Measurements from ENCODE around the gene CACNA1D. TPM values are rescaled to one million over a fixed set of nuclear protein-coding genes. Genes with fewer than 3 reads are reported as not detected.

CACNA1D gene
- total and polyA plus RNA-seq, 7 experiments from 2014 or later, result 0.61 to 2.0 (median 0.70) TPM; not detected in 4

GRCh38 chr3:53821631-53822121 lies 327.3 kb downstream of the CACNA1D start:
- H3K36me3 Mint-ChIP-seq, result no peaks in the 10 kb centered on the region
- Histone ChIP-seq H3K4me1 (ENCODE audit: control insufficient read depth in 2 of 2, insufficient read depth in 2 of 2, low read length in 2 of 2) (no peaks in the 10 kb centered on the region), H3K4me3 (ENCODE audit: low read length) (no peak overlapping the region), H3K27me3 (ENCODE audit: control insufficient read depth in 2 of 2, insufficient read depth in 2 of 2, low read length in 2 of 2) (no peaks in the 10 kb centered on the region), H3K36me3 (ENCODE audit: control insufficient read depth in 2 of 3, insufficient read depth in 3 of 3, low read length in 3 of 3) (no peaks in the 10 kb centered on the region), H3K9me3 (ENCODE audit: control insufficient read depth in 2 of 3, low read length in 3 of 3) (no peaks in the 10 kb centered on the region), H3K27ac (ENCODE audit: low read depth, low read length) (no peak overlapping the region)
- peaks cover 0 to 32% (median 8%) of the 10 kb centered on the region in 5 donors for H3K27me3 Mint-ChIP-seq
- no peak overlapping the region for H3K4me3 Mint-ChIP-seq
- no peak overlapping the region for H3K27ac Mint-ChIP-seq
- ATAC-seq (no peak), DNase-seq (no peak)
- intact Hi-C loops (cut with micrococcal nuclease), result no loop called here
- H3K9me3 Mint-ChIP-seq, result peaks cover 0 to 5% (median 0%) of the 10 kb centered on the region in 11 donors
- CTCF ChIA-PET, result no interaction called here
- H3K4me1 Mint-ChIP-seq, result peaks cover 0 to 6% (median 4%) of the 10 kb centered on the region in 7 donors
- POLR2A ChIA-PET, result no interaction called here

GRCh38 chr3:53822331-53822741 lies 327.9 kb downstream of the CACNA1D start:
- CTCF ChIA-PET, result no interaction called here
- Mint-ChIP-seq H3K27me3 (peaks cover 0 to 32% (median 8%) of the 10 kb centered on the region in 5 donors), H3K4me1 (peaks cover 0 to 6% (median 4%) of the 10 kb centered on the region in 7 donors), H3K9me3 (peaks cover 0 to 5% (median 0%) of the 10 kb centered on the region in 11 donors), H3K4me3 (no peak overlapping the region), H3K27ac (no peak overlapping the region), H3K36me3 (no peaks in the 10 kb centered on the region)
- ATAC-seq, result no peak
- POLR2A ChIA-PET, result no interaction called here
- H3K9me3 ChIP-seq (ENCODE audit: control insufficient read depth in 2 of 3, low read length in 3 of 3), result no peaks in the 10 kb centered on the region
- H3K27ac ChIP-seq (ENCODE audit: low read depth, low read length), result no peak overlapping the region
- H3K4me1 ChIP-seq (ENCODE audit: control insufficient read depth in 2 of 2, insufficient read depth in 2 of 2, low read length in 2 of 2), result no peaks in the 10 kb centered on the region
- DNase-seq, result no peak
- intact Hi-C loops (cut with micrococcal nuclease), result no loop called here
- H3K27me3 ChIP-seq (ENCODE audit: control insufficient read depth in 2 of 2, insufficient read depth in 2 of 2, low read length in 2 of 2), result no peaks in the 10 kb centered on the region
- no peaks in the 10 kb centered on the region for H3K36me3 ChIP-seq (ENCODE audit: control insufficient read depth in 2 of 3, insufficient read depth in 3 of 3, low read length in 3 of 3)
- H3K4me3 ChIP-seq (ENCODE audit: low read length), result no peak overlapping the region

GRCh38 chr3:53823026-53823955 lies 328.9 kb downstream of the CACNA1D start:
- Mint-ChIP-seq H3K36me3 (no peaks in the 10 kb centered on the region), H3K4me3 (no peak overlapping the region), H3K4me1 (no peaks in the 10 kb centered on the region), H3K9me3 (peaks cover 0 to 5% (median 0%) of the 10 kb centered on the region in 11 donors), H3K27ac (no peak overlapping the region), H3K27me3 (peaks cover 0 to 25% (median 4%) of the 10 kb centered on the region in 5 donors)
- DNase-seq (no peak), ATAC-seq (no peak)
- H3K27ac ChIP-seq (ENCODE audit: low read depth, low read length), result no peak overlapping the region
- H3K4me1 ChIP-seq (ENCODE audit: control insufficient read depth in 2 of 2, insufficient read depth in 2 of 2, low read length in 2 of 2), result no peaks in the 10 kb centered on the region
- no peaks in the 10 kb centered on the region for H3K36me3 ChIP-seq (ENCODE audit: control insufficient read depth in 2 of 3, insufficient read depth in 3 of 3, low read length in 3 of 3)
- ChIA-PET POLR2A (no interaction called here), CTCF (no interaction called here)
- no peaks in the 10 kb centered on the region for H3K27me3 ChIP-seq (ENCODE audit: control insufficient read depth in 2 of 2, insufficient read depth in 2 of 2, low read length in 2 of 2)
- H3K4me3 ChIP-seq (ENCODE audit: low read length), result no peak overlapping the region
- intact Hi-C loops (cut with micrococcal nuclease), result no loop called here
- no peaks in the 10 kb centered on the region for H3K9me3 ChIP-seq (ENCODE audit: control insufficient read depth in 2 of 3, low read length in 3 of 3)

- intact Hi-C loops (cut with micrococcal nuclease), result no loop called here
- Mint-ChIP-seq H3K27ac (no peak overlapping the region), H3K27me3 (peaks cover 0 to 20% (median 8%) of the 10 kb centered on the region in 5 donors), H3K36me3 (no peaks in the 10 kb centered on the region), H3K4me1 (no peaks in the 10 kb centered on the region), H3K9me3 (peaks cover 0 to 5% (median 0%) of the 10 kb centered on the region in 11 donors), H3K4me3 (no peak overlapping the region)
- Histone ChIP-seq H3K9me3 (ENCODE audit: control insufficient read depth in 2 of 3, low read length in 3 of 3) (no peaks in the 10 kb centered on the region), H3K36me3 (ENCODE audit: control insufficient read depth in 2 of 3, insufficient read depth in 3 of 3, low read length in 3 of 3) (no peaks in the 10 kb centered on the region), H3K27me3 (ENCODE audit: control insufficient read depth in 2 of 2, insufficient read depth in 2 of 2, low read length in 2 of 2) (no peaks in the 10 kb centered on the region), H3K27ac (ENCODE audit: low read depth, low read length) (no peak overlapping the region), H3K4me1 (ENCODE audit: control insufficient read depth in 2 of 2, insufficient read depth in 2 of 2, low read length in 2 of 2) (no peaks in the 10 kb centered on the region), H3K4me3 (ENCODE audit: low read length) (no peak overlapping the region)
- DNase-seq (no peak), ATAC-seq (no peak)
- ChIA-PET POLR2A (no interaction called here), CTCF (no interaction called here)
Observed at GRCh38 chr3:53823956-53824657, 329.7 kb downstream of the CACNA1D start.

- H3K9me3 ChIP-seq (ENCODE audit: control insufficient read depth in 2 of 3, low read length in 3 of 3), result no peaks in the 10 kb centered on the region
- no peaks in the 10 kb centered on the region for H3K36me3 Mint-ChIP-seq
- no peaks in the 10 kb centered on the region for H3K4me1 Mint-ChIP-seq
- H3K27me3 ChIP-seq (ENCODE audit: control insufficient read depth in 2 of 2, insufficient read depth in 2 of 2, low read length in 2 of 2), result no peaks in the 10 kb centered on the region
- peaks cover 0 to 5% (median 0%) of the 10 kb centered on the region in 11 donors for H3K9me3 Mint-ChIP-seq
- no peak for ATAC-seq
- peaks cover 0 to 17% (median 8%) of the 10 kb centered on the region in 5 donors for H3K27me3 Mint-ChIP-seq
- POLR2A ChIA-PET, result no interaction called here
- H3K4me3 Mint-ChIP-seq, result no peak overlapping the region
- no peak overlapping the region for H3K27ac ChIP-seq (ENCODE audit: low read depth, low read length)
- no peaks in the 10 kb centered on the region for H3K4me1 ChIP-seq (ENCODE audit: control insufficient read depth in 2 of 2, insufficient read depth in 2 of 2, low read length in 2 of 2)
- intact Hi-C loops (cut with micrococcal nuclease), result no loop called here
- DNase-seq, result no peak
- no peak overlapping the region for H3K27ac Mint-ChIP-seq
- H3K4me3 ChIP-seq (ENCODE audit: low read length), result no peak overlapping the region
- CTCF ChIA-PET, result no interaction called here
- H3K36me3 ChIP-seq (ENCODE audit: control insufficient read depth in 2 of 3, insufficient read depth in 3 of 3, low read length in 3 of 3), result no peaks in the 10 kb centered on the region
Observed at GRCh38 chr3:53824795-53825194, 330.4 kb downstream of the CACNA1D start.

- Histone ChIP-seq H3K9me3 (ENCODE audit: control insufficient read depth in 2 of 3, low read length in 3 of 3) (no peaks in the 10 kb centered on the region), H3K27ac (ENCODE audit: low read depth, low read length) (no peak overlapping the region), H3K27me3 (ENCODE audit: control insufficient read depth in 2 of 2, insufficient read depth in 2 of 2, low read length in 2 of 2) (no peaks in the 10 kb centered on the region), H3K4me3 (ENCODE audit: low read length) (no peak overlapping the region), H3K4me1 (ENCODE audit: control insufficient read depth in 2 of 2, insufficient read depth in 2 of 2, low read length in 2 of 2) (no peaks in the 10 kb centered on the region), H3K36me3 (ENCODE audit: control insufficient read depth in 2 of 3, insufficient read depth in 3 of 3, low read length in 3 of 3) (no peaks in the 10 kb centered on the region)
- Mint-ChIP-seq H3K4me3 (no peak overlapping the region), H3K4me1 (no peaks in the 10 kb centered on the region), H3K27me3 (peaks cover 0 to 14% (median 8%) of the 10 kb centered on the region in 5 donors), H3K27ac (no peak overlapping the region), H3K36me3 (no peaks in the 10 kb centered on the region), H3K9me3 (peaks cover 0 to 5% (median 0%) of the 10 kb centered on the region in 11 donors)
- DNase-seq (no peak), ATAC-seq (no peak)
- intact Hi-C loops (cut with micrococcal nuclease), result no loop called here
- CTCF ChIA-PET, result no interaction called here
- POLR2A ChIA-PET, result no interaction called here
Observed at GRCh38 chr3:53826048-53826447, 331.6 kb downstream of the CACNA1D start.

All from naive thymus-derived CD4-positive, alpha-beta T cell (primary cell).